Epidermal melanocyte (primary cell): ENCODE measurements around the gene FAH.
A peak's percentile ranks its signal among the peaks of the same experiment; 100 is the strongest.
"Not testable (repeated sequence)": the region's sequence is repeated elsewhere in the genome, so short reads cannot be mapped to it uniquely, and the experiment has no call there.

Experiments used
- DNase-seq: peaks from one replicate; pipeline ENCODE4 v3.0.0; 2011; ENCODE audit warnings: low spot score; ENCODE audit not compliant: insufficient read length

Gene FAH

DNA sequence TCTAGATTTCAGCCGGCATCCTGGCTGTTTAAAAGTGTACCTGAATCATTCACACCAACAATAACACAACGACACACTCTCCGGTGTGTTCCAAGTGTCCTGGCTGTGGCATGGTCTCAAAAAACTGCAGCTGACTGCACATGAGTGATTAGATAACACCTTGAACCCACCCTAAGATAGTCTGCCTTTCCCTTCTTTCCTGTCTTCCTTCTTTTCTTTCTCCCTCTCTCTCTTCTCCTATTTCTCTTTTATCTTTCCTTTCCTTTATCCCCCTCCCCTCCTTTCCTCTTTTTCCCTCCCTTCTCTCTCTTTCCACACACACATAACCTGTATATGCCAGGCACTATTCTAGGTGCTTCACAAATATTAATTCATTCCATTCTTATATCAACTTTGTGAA, 1.2 kb upstream of the FAH start:
- DNase-seq: no peak

DNA sequence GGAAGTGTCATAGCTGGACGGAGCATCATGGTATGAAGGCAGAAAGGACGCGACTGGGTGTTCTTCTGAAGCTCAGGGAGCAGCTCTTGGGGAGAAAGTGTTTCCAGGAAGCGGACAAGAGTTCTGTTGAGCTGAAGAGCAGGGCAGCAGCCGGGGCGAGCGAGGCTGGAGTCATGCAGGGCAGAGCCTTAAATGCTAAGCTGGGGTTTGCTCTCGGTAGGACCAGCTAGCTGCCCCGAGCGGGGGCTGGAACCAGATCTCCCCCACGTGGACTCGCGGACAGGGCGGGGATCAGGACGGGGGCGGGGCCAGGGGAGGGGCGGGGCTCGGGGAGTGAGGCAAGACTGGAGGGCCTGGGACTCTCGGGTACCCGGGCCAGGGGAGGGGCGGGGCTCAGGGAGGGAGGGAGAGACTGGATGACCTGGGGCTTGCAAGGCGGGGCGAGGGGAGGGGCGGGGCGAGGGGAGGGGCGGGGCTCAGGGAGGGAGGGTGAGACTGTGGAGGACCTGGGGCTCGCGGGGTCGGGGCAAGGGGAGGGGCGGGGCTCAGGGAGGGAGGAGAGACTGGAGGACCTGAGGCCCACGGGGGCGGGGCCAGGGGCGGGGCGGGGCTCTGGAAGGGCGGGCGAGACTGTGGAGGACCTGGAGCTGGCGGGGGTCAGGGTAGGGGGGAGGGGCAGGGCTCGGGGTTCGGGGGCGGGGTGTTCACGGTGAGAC, 461 bp upstream of the FAH start:
- peak; percentile 87 for DNase-seq

DNA sequence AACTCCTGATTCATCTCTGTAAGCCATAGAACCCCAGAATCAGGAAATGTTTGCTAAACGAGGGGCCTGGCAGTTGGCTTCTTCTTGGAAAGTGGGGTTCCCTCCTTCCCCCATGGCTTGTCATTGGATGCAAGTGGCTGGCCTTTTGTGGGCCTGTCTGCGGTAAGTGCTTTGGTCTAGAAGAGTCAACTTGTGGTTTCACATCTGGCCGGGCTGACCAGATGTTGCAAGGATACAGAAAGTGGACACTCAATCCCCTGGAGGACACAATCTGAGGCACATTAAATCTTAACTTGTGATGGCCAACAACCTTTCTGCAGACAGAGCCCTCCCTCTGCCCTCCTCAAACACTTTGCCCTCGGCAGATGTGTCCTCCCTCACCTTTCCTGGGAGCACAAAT, 1.1 kb downstream of the FAH start:
- DNase-seq: no peak

DNA sequence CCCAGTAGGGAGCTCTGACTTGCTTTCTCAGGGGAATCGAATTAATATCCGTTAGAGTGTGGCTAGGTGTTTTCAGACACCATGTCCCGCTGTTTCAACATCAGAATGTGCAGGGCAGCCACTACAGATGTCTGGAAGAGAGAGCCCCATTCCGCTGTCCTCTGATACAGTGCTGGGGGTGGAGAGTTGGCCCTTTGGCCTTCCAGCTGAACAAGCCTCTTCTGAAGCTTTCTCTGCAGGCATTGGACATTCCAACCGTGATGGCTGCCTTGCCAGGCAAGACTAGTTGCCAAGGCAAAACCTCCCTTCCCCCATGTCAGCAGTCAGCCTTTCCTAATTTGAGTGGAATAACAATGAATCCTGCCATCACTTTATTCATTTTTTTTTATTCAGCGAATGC, 1.5 kb downstream of the FAH start:
- DNase-seq: no peak

DNA sequence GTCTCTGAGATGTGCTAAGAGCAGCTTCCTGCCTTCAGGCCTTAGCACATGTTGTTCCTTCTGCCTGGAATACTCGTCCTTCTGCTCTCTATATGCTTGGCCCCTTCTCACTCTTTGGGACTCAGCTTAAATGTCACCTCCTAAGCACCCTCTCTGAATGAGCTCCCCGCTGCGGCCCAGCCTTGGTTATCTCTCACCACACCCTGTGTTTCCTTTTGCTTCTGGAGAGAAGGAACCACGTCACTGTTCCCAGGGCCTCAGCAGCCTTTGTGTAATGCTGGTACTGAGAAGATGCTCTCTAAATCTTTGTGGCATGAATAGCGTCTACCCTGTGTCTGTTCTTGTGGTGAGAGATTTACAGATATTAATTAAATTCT, 2.2 kb downstream of the FAH start:
- DNase-seq: no peak

DNA sequence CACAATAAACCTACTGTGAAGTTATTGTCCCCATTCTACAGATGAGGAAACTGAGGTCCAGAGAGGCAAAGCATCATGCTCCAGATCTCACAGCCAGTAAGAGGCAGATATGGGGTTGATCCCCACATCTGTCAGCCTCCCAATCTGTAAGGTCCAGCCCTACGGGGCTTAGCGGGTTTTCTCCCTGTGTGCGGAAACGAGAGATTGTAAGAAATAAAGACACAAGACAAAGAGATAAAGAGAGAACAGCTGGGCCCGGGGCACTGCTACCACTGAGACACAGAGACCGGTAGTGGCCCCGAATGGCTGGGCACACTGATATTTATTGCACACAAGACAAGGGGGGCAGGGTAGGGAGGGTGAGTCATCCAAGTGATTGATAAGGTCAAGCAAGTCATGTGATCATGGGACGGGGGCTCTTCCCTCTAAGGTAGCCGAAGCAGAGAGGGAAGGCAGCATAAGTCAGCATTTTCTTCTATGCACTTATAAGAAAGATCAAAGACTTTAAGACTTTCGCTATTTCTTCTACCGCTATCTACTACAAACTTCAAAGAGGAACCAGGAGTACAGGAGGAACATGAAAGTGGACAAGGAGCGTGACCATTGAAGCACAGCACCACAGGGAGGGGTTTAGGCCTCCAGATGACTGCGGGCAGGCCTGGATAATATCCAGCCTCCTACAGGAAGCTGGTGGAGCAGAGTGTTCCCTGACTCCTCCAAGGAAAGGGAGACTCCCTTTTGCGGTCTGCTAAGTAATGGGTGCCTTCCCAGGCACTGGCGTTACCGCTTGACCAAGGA, 2.8 kb downstream of the FAH start:
- DNase-seq: not testable (repeated sequence)

DNA sequence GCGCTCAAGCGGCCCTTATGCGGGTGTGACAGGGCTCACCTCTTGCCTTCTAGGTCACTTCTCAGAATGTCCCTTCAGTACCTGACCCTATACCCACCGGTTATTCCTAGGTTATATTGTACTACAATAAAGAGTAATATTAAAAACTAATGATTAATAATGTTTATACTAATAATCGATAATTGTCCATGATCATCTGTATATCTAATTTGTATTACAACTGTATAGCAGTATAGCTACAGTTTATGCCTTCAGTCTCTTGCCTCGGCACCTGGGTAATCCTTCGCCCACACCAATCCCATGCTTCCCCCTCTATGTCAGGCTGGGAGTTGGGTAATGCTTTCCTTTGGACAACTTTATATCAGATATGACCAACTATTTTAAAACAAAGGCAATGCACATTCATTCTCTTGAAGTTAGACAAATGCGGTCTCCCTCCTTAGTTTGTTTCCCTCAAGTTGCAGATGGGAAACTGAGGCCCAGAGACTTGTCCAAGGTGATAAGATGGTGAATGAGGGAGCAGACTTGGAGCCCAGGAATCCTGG, 3.4 kb downstream of the FAH start:
- DNase-seq: no peak

DNA sequence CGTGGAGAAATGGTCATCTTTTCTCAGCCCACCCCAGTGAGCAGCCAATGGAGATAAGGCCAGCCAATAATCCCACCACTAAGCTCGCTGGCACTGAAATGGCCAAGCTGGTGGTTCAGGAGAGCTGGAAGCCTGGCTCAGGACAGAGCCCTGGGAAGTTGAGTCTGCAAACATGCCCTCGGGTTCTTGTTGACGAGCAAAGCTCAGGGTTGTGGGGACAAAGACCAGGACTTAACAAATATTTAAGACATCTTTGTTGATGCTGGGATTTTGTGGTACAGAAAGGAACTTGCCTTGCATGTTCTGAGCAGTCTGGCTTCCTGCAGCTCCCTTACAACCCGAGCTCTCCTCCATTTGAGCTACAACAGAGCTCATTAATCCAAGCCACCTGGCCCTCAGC, 4.4 kb downstream of the FAH start:
- DNase-seq: no peak

DNA sequence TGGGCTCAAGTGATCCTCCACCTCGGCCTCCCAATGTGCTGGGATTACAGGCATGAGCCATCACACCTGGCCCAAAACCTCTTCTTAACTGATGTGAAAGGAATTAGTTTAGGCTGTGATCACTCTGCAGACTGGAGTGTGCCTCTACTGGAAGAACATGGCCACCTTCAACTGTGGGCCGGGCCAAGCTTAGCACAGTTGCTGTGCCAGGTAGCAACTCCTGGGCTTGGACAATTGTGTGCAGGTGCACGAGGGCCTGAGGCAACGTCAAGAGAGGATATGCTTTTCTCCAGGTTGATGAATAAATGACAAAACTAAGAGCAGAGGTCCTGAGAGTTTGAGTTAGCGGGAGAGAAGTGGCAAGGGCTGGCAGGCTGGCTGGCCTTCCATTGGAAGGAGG, 6.5 kb downstream of the FAH start:
- no peak for DNase-seq

DNA sequence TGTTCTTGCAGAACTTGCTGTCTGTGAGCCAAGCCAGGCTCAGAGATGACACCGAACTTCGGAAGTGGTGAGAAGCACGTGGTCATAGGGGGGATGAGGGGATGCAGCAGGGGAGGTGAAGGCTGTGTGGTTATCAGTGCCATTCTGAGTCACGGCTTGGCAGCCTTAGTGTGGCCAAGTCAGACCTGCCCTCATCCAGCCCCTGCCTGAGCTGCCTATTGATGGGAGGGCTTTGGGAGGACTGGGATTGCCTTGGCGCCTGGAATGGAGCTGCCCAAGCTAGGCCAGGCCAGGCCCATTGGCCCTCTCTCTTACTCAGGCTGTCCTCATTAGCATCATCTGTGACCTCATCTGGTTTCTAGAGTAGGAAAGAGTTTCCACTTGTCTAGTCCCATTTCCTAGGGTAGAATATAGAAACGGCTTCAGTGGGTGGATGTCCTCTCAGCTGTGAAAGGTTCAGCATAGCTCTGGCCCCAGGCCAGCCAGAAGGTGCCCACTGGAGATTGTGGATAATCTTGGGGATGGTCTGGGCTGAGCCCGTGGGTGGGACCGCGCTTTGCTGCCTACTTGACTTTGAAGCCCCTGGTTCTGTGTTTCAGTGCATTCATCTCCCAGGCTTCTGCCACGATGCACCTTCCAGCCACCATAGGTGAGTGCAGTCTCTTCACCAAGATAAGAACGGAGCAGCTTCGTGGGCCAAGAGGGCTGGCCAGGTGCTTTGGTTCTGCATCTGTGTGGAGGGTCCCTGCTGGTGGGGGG, 7.2 kb downstream of the FAH start:
- no peak for DNase-seq

DNA sequence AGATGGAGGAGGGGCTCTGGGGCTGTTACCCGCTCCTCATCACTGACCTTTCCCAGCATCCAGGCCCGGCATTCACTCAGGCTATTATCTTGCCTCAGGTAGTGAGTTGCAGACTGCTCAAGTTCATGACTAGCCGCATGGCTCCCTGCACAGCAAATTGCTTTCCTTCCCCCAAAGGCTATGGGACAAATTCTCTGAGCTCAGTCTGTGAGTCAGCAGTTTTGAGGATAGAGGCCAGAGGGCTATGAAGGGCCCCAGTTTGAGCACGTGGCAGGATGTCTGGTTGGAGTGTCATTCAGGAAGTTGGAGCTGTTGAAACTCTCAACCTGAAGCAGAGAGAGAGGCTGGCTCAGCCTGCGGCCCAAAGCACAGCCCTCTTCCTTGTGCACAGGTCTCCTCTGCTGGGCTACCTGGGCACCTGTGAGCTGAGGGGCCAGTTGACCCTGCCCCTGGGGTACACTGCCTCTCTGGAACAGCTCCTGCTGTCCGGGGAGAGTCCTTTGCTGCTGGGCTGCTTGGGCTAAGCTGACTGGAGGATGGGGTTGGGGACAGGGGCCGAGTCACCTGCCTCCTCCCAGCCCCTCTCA, 7.9 kb downstream of the FAH start:
- DNase-seq: peak; percentile 63

DNA sequence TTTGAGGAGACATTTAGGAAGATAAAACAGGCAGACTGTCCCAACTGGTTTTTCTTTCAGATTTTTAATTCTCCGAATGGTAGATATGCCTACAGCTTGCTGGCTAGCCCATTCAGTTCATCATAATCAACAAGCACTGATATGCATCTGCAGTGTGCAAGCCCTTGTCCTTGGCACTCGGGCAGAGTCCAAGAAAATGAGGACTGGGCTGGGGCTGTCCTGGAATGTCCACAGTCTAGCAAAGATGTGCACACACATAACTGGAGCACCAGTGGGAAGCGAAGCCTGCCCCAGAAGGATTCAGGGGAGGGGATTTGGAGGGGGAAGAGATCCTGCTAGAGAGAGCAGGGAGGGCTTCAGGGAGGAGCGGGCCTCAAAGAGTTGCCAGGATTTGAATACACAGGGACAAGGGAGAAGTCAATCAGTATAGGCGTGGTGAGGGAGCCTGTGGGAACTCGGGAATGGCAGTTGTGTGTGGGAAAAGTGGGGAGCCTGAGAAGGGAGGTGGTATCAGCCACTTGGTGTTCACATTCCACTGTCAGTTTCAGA, 8.7 kb downstream of the FAH start:
- no peak for DNase-seq

DNA sequence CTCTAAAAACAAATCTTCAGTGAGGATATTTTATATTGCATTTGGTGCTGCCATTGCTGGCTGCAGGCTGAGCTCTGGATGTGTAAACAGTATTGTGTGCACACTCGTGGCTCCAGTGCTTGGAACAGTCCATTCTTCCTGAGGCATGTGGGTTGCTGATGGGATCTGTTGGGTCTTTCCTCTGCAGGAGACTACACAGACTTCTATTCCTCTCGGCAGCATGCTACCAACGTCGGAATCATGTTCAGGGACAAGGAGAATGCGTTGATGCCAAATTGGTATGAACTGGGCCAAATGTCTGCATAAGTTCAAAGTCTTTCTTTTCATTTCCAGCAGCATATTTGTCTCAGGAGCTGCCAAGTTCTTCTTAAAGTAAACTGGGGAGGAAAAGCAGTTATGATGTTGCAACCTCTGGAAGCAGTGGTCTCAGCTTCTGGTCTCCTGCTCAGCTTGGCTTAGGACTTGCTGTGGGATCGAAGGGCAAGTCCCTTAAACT, 9.3 kb downstream of the FAH start:
- no peak for DNase-seq

DNA sequence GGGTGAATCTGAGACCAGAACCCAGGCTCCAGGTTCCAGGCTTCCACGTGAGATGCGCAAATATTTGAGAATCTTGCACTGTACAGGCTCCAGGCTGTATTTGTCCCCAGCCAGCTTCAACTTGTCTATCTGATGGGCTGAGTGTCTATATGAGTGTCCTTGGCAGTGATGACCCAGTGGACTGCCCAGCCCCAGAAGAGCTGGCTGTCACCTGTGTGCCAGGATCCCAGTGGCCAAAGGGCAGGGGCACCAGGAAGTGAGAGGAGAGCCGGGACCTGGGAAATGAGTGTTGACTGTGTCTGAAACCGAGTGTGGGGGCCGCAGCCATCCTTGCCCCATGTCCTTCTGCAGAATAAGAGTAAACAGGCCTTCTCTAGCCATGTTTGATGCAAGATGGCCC, 10.4 kb downstream of the FAH start:
- DNase-seq: no peak

DNA sequence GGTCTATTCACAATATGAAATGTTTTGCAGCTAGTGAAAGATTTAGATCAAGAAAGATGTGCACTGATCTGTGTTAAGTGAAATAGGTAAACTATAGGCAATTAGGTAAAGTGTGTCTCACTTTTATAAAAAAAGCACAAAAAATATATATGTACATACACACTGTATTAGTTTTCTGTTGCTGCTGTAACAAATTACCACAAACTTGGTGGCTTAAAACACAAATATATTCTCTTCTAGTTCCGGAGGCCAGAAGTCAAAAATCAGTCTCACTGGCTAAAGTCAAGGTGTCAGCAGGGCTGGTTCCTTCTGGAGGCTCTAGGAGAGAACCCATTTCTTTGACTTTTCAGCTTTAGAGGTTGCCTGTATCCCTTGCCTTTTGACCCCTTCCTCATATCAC, 11.1 kb downstream of the FAH start:
- DNase-seq: no peak

DNA sequence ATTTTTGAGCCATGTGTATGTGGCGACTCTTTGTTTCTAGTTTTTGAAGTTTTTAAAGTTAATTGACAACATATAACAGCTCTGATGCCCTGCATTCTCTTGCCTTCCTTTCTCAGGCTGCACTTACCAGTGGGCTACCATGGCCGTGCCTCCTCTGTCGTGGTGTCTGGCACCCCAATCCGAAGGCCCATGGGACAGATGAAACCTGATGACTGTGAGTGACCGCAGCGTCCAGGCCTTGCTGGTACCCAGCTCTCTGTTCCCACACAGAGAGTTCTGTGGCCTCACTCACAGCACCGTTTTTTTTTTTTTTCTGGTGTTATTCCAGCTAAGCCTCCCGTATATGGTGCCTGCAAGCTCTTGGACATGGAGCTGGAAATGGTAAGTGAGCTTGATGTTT, 15.1 kb downstream of the FAH start:
- DNase-seq: no peak

DNA sequence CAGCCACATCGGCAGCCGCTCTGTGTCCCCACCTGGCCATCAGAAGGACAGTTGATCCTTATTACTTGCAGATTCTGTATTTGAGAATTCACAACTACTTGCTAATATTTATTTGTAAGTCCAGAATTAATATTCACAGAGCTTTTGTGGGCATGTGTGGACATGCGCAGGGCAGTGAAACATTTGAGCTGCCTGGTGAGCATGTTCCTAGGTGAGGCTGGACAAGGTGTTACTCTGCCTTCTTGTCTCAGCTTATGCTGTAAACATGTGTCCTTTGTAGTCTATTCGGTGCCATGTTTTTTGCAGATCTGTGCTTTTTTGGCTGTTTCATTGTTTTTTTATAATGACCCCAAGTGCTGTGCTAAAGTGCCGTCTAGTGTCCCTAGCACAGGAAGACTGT, 15.6 kb downstream of the FAH start:
- DNase-seq: no peak

DNA sequence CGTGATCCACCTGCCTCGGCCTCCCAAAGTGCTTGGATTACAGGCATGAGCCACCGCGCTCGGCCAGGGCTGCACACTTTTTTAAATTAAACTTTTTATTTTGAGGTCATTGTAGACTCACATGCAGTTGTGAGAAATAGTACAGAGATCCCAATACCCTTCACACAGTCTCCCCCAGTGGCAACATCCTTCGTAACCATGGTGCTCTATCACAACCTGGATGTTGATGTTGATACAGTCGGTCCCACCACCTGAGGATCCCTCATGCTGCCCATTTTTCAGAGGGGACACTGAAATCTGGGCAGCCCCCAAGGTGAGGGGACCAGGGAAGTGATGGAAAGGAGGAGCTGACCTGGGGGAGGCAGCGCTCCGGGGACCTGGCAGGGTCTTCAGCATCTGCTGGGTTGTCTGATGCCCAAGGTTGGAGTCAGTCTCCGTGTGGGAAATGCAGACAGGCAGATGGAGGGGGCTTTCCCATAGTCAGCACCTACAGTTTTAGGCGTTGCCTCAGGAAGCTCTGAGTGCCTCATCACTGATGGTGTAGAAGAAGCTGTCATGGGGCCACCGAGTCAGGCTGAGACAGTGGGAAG, 17.1 kb downstream of the FAH start:
- DNase-seq: no peak

DNA sequence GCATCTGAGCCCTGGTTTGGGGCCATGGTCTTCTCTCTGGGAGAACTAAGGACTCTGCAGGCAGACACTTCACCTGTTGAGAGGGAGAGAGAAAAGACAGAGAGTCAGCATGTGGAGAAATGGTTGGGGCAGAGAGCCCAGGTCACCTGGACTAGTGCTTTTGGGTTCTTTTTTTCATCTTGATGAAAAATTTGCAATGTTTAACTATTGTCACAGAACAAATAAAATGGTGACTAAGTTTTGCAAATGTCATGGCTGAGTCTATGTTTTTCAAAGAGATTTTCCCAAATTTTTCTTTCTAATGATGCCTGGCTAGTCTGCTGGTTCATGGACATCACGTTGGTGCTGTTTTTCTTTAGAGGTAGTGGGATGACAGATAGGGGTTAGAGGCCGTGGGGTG, 17.8 kb downstream of the FAH start:
- no peak for DNase-seq

DNA sequence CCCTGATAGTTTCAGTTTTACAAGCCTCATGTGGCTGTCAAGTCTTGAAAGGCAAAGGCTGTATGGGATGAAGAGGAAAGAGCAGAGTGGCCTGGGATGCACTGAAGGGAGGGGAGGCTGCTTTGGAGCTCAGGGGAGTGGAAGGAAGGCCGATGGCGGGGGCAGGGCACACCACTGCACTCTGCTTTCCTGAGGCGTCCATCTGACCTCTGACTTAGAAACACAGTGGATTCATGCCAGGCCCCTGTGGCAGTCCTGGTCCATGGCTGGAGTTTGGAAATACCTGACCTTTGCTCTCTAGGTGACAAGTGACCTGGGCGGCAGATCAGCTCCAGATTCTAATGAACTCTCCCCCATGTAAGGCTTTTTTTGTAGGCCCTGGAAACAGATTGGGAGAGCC, 19.0 kb downstream of the FAH start:
- no peak for DNase-seq

DNA sequence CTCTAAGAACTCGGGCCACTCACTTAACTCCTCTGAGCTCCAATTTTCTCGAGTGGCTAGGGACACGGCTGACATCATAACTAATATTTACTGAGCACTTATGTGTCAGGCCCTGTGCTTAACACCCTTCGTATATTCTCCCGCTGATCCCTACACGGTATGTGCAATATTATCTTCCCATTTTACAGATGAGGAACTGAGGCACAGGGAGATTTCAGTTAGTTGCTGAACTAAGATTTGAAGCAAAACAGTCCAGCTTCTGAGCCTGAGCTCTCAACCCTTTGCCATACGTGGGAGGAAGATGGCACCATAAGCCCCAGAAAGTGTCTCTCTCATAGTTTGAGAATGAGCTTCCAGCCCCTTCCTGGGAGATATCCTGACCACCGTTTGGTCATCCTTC, 19.6 kb downstream of the FAH start:
- no peak for DNase-seq
